ENCODE data around the gene TWF2.
"Not testable (repeated sequence)": the region's sequence is repeated elsewhere in the genome, so short reads cannot be mapped to it uniquely, and the experiment has no call there.

The TWF2 gene

GRCh38 chr3:52238761-52239701 lies at the start of gene TWF2:
TSS of gene TWF2 (minus strand) at chr3:52239158. CDS start at chr3:52239016, 142 bp downstream.
- peak; percentile 66 to 69 for DNase-seq (ENCODE audit: low read depth in 2 of 2)

- no peak for DNase-seq (ENCODE audit: low read depth in 2 of 2)
Measured at GRCh38 chr3:52288674-52289073, 49.7 kb upstream of the TWF2 start.

GRCh38 chr3:52286777-52287110 lies 47.8 kb upstream of the TWF2 start:
- DNase-seq (ENCODE audit: low read depth in 2 of 2), result no peak

GRCh38 chr3:52284051-52284450 lies 45.1 kb upstream of the TWF2 start:
- DNase-seq (ENCODE audit: low read depth in 2 of 2), result not testable (repeated sequence)

- no peak for DNase-seq (ENCODE audit: low read depth in 2 of 2)
Measured at GRCh38 chr3:52283306-52283705, 44.3 kb upstream of the TWF2 start.

- DNase-seq (ENCODE audit: low read depth in 2 of 2), result no peak
Measured at GRCh38 chr3:52281981-52282801, 43.2 kb upstream of the TWF2 start.

GRCh38 chr3:52280050-52280461 lies 41.1 kb upstream of the TWF2 start:
- DNase-seq (ENCODE audit: low read depth in 2 of 2), result no peak

GRCh38 chr3:52279596-52279995 lies 40.6 kb upstream of the TWF2 start:
- no peak for DNase-seq (ENCODE audit: low read depth in 2 of 2)

GRCh38 chr3:52278510-52279069 lies 39.6 kb upstream of the TWF2 start, which contains the start of gene WDR82:
TSS of gene WDR82 (minus strand) at chr3:52278649. CDS start at chr3:52278361, 288 bp downstream.
- DNase-seq (ENCODE audit: low read depth in 2 of 2), result peak; percentile 96 to 97

- DNase-seq (ENCODE audit: low read depth in 2 of 2), result no peak
Measured at GRCh38 chr3:52277972-52278509, 39.1 kb upstream of the TWF2 start.

- DNase-seq (ENCODE audit: low read depth in 2 of 2), result peak in 1 of 2 donors; percentile 54
Measured at GRCh38 chr3:52277071-52277964, 38.4 kb upstream of the TWF2 start.

GRCh38 chr3:52274781-52275180 lies 35.8 kb upstream of the TWF2 start:
- not testable (repeated sequence) for DNase-seq (ENCODE audit: low read depth in 2 of 2)

GRCh38 chr3:52272831-52273230 lies 33.9 kb upstream of the TWF2 start:
- DNase-seq (ENCODE audit: low read depth in 2 of 2), result no peak

- not testable (repeated sequence) for DNase-seq (ENCODE audit: low read depth in 2 of 2)
Measured at GRCh38 chr3:52272172-52272571, 33.2 kb upstream of the TWF2 start.

- no peak for DNase-seq (ENCODE audit: low read depth in 2 of 2)
Measured at GRCh38 chr3:52270252-52270754, 31.3 kb upstream of the TWF2 start.

GRCh38 chr3:52269776-52270175 lies 30.8 kb upstream of the TWF2 start:
- DNase-seq (ENCODE audit: low read depth in 2 of 2), result no peak

GRCh38 chr3:52268036-52268435 lies 29.1 kb upstream of the TWF2 start:
- DNase-seq (ENCODE audit: low read depth in 2 of 2), result no peak

- DNase-seq (ENCODE audit: low read depth in 2 of 2), result no peak
Measured at GRCh38 chr3:52265387-52265786, 26.4 kb upstream of the TWF2 start.

- DNase-seq (ENCODE audit: low read depth in 2 of 2), result no peak
Measured at GRCh38 chr3:52262447-52262846, 23.5 kb upstream of the TWF2 start.

GRCh38 chr3:52259448-52259847 lies 20.5 kb upstream of the TWF2 start:
- DNase-seq (ENCODE audit: low read depth in 2 of 2), result no peak

GRCh38 chr3:52259035-52259434 lies 20.1 kb upstream of the TWF2 start:
- no peak for DNase-seq (ENCODE audit: low read depth in 2 of 2)

Data from stimulated activated CD8-positive, alpha-beta memory T cell treated with anti-CD3 and anti-CD28 coated beads, Interleukin-7, amount 100 ng/mL, for 1 hour (primary cell).